Measurements from ENCODE around the gene SLC12A9.
"Not testable (repeated sequence)": the region's sequence is repeated elsewhere in the genome, so short reads cannot be mapped to it uniquely, and the experiment has no call there.

The SLC12A9 gene

DNA sequence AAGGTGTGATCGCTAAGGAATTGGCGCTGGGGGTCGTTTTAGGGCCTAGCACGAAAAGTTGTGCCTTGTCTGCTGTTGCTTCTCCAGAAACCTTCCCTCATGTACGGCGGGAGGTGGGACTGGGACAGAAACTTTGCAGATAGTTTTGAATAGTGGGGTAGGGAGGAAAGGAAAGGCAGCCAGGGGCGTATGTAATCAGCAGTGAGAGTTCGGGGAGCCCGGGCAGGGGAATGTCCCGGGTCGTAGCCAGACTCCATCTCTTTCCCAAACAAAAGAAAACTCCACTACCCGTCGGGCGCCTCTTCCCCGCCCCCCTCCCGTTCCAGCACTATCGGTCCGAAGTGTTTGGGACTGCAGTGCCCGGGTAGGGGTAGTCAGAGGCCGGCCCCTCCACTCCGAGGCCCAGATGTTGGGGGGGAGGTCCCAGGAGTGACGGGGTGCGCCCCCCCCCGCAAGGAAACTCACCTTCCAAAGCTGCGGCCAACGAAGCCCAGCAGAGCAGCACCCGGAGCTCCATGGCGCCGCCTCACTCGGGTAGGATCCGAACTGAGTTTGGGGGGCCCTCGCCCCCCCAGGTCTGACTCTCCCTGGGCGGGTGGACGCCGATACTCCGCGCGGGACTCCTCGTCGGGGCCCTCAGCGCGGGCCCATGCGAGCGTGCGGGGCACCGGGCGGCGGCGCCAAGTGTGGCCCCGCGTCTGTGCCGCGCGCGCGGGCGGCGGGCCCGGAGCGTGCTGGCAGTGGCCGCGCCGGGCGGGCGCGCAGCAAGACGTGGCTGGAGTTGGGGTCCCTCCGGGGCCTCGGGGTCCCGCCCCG, 25.8 kb upstream of the SLC12A9 start:
- DNase-seq, result peak in 1 of 2 experiments; percentile 20

DNA sequence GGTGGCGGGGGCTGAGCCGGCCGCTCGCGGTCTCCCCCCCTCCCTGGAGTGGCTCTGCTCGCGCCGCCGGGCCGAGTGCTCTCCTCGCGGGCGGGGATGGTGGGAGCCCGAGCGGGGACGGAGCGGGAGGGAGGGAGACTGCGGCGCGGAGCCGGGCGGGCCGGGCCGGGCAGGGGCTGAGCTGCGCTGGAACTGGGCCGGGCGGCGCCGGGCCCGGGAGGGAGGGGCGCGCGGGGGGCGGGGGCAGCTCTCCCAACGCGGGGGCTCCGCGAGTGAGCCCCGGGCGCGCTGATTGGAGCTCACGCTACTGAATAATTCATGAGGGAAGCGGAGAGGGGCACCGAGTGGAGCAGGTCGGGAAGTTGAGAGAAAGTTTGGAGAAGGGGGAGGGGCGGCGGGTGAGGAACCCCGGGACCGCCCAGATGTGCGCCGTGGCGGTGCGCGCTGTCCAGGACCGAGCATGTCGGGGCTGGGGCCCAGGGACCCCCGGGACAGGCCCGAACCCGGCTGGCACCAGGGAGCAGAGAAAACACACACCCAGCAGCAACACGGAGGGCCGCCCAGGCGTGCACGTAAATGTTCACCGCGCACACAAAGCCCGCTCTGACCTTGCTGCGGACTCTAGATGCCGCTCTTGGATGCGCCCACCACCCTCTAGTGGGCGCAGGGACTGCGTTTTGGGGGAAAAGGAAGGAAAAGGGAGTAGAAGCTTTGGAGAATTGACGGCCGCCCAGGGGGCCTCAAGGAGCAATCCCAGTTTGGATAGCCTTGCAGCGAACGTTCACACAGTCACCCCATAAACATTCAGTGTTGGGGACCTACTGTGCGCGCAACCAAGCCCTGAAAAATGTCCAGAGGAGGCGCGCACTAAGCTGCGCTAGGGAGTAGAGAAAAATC, 24.9 kb upstream of the SLC12A9 start, which contains the start of gene EPHB4:
Gene EPHB4, minus strand, starts transcription at position 194 of the 897 bp plus-strand sequence. CDS start 493 bp downstream, outside the sequence.
- DNase-seq, result peak; percentile 5 to 76

DNA sequence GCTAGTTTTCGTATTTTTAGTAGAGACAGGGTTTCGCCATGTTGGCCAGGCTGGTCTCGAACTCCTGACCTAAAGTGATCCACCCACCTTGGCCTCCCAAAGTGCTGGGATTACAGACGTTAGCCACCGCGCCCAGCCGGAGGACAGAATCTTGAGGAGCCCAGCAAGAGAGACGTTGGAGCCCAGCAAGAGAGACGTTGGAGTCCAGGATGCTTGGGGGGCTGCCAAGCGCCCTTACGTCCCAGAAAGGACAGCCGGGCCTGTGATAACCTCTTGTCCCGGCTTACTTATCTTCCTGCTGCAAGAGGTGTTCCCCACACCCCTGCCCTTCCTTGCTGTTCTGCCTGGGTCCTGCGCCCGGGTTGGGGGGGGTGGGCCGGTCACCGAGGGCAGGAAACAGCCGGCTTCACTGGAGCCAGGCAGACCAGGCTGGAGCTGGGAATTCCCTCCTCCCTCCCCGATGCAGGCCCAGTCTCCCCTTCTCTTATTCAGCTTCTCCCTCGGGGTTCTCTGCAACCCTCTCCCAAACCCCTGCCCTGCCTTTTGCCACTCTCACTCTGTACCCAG, 23.3 kb upstream of the SLC12A9 start:
- DNase-seq, result no peak

DNA sequence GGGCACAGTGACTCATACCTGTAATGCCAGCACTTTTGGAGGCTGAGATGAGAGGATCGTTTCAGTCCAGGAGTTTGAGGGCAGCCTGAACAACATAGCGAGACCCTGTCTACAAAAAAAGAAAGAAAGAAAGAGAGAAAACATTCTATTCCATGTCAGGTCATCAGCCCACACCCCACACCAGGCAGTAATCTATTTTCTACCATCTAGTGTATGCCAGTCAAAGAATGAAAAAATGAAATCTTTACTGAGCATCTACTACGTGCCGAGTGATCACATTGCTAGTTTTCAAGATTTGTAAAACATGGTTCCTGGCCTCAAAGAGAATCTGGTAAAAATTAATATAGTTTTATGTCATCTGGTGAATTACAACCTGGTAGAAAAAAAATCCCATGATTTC, 22.1 kb upstream of the SLC12A9 start:
- DNase-seq, result no peak

DNA sequence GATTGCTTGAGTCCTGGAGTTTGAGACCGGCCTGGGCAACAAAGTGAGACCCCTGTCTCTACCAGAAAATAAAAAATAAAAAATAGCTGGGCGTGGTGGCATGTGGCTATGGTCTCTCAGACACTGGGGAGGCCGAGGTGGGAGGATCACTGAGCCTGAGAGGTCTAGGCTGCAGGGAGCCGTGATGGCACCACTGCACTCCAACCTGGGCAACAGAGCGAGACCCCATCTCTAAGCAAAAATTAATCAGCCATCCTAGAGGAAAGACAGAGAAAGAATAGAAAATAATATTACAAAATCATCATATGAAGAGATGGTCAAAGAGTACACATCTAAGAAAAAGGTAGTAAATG, 20.3 kb upstream of the SLC12A9 start:
- no peak for DNase-seq

DNA sequence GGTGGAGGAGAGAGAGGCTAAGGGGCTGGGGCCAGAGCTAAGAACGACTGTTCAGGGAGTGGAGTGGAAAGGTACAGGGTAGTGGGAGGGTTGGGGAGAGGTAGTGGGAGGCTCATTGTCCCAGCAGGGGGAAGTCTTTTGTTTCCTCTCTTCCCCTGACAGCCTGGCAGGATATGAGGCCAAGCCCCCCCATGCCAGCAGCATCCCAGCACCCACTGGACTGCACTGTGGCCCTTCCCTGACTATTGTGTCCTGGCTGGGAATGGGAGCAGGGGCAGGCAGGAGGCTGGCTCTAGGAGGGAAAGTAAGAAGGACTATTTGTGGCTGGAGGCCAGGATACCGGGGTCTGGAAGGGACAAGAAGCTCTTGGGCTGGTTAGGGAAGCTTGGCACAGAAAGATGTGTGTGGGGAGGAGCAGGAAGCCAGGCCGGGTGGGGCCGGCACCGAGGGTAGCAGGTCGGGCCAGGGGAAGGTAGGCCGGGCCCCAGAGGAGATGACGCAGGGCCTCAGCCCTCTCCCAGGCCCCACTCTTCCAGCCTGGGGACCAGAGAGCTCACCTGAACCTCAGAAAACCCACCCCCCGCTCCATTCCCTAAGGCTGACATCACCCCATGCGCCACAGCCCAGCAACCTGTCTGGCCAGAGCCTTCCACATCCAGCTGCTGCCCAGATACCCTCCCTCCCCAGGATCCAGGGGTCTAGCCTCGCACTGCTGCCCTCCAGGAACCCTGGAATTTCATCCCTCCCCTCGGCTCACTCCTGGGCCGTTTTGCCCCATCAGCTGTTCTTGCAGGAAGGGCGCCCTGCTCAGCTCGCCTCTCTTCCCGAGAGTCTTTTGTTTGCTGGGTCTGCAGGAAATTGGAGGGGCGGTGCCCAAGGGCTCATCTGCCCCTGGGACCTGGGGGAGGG, 16.4 kb upstream of the SLC12A9 start:
- no peak for DNase-seq

DNA sequence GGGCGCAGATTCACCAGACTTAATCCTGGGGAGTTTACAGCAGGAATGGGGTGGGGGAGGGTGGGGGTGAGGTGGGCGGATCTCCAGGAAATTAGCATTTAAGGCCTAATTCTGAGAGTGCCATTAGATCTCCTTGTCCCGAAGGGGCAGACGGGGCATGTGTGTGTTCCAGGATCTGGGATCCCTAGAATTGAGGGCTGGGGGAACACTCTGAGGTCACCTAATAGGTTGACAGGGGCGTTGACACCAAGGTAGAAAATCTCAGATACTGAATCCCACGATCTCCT, 15.8 kb upstream of the SLC12A9 start:
- no peak for DNase-seq

DNA sequence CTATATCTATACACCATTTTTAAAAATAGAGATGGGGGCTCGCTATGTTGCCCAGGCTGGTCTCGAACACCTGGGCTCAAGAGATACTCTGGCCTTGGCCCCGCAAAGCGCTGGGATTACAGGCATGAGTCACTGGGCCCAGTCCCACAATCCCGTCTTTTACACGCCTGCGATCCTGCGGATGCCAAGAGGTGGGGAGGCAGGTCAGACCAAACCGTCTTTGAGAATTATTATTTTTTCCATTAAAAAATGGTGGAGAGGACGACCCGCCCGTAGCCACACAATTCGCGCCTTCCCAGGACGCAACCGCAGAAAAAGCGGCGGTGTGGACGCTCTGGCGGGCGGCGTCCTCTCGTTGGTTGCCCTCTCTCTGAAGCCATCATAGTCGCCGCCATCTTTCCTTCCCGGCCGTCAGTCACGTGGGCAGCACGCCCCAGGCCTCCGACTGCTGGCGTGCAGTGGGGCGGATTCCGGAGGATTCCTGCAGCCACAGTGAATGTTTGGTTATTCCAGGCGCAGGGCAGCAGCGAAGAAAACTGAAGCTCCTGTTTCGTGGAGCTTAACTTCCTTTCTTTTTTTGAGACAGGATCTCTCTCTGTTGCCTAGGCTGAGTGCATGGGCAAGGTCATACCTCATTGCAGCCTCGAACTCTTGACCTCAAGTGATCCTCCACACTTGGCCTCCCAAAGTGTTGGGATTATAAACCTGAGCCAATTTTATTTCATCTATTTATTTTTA, 15.2 kb upstream of the SLC12A9 start:
- DNase-seq, result peak; percentile 48 to 84

DNA sequence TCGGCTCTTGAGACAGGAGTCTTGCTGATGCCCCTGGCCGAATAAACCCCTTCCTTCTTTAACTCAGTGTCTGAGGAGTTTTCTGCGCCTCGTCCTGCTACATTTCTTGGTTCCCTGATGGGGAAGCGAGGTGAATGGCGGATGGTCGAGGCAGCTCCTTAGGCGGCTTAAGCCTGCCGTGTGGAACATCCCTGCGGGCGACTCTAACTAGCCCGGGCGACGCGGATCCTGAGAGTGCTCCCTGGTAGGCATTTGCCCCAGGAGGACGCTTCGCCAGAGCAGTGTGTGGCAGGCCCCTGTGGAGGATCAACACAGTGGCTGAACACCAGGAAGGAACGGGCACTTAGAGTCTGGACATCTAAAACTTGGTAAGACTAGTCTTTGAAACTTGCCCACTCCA, 13.2 kb upstream of the SLC12A9 start:
- no peak for DNase-seq

DNA sequence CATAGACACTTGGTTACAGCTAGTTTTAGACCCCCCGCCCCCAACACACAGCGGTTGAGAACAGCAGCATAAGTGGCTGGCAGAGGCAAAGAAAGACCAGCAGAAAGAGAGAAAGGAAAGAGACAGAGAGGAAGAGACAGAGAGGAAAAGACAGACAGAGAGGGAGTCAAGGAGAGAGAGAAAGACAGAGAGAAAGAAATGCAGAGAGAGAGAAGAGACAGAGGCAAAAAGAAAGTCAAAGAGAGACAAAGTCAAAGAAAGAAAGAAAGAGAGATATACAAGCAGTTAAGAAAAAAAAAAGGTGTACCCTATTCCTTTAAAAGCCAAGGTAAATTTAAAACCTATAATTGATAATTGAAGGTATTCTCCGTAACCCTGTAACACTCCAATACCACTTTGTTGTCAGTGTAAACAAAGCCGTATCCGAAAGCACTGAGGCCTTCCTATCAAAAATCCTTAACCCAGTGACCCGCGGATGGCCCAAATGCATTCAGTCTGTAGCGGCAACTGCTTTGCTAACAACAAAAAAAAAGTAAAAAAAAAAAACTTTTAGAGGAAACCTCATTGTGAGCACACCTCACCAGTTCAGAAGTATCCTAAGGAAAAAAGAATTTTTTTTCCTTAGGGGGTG, 11.9 kb upstream of the SLC12A9 start:
- DNase-seq, result no peak

DNA sequence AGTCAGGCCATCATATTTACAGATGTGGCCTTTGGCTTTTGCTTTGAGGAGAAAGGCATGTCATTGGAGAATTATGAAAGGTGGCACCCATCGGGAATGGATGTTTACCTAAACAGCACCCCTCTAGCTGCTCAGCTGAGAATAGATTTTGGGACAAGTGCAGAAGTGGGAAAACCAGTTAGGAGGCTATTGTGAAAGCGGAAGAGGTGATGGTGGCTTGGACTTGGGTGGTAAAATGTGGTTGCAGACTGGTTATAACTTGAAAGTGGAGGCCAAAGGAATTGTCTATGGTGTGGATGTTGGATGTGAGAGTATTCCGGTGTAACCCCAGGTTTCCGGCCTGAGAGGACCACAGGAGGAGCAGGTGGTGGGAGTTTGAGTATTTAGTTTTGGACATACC, 5.2 kb upstream of the SLC12A9 start:
- no peak for DNase-seq

DNA sequence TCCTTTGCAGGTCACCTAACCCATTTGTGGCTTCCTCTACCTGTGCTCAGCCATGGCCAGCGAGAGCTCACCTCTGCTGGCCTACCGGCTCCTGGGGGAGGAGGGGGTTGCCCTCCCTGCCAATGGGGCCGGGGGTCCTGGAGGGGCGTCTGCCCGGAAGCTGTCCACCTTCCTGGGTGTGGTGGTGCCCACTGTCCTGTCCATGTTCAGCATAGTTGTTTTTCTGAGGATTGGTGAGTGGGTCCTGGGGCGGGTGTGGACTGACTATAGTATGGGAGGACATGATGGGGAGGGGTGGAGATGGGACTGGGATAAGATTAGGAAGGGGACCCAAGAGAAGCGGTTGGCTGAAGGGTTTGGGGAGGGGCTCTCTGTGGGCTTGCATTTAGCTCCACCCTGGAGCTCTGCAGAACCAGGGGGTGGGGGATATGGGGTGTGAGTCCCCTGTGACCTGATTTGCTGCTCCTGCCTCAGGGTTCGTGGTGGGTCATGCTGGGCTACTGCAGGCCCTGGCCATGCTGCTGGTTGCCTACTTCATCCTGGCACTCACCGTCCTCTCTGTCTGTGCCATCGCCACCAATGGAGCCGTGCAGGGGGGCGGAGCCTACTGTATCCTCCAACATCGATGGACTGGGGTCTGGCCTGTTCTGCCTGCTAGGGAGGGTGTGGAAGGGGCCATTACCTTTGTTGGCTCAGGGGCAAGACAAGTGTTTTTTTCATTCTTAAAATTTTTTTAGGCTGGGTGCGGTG, 1.8 kb downstream of the SLC12A9 start:
- no peak for DNase-seq

DNA sequence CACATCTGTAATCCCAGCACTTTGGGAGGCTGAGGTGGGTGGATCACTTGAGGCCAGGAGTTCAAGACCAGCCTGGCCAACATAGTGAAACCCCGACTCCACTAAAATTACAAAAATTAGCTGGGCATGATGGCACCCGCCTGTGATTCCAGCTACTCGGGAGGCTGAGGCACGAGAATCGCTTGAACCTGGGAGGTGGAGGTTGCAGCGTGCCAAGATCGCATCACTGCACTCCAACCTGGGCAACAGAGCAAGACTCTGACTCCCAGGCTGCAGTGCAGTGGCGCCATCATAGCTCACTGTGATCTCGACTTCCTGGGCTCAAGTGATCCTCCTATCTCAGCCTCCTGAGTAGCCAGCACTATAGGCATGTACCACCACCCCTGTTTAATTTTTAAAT, 2.4 kb downstream of the SLC12A9 start:
- not testable (repeated sequence) for DNase-seq

DNA sequence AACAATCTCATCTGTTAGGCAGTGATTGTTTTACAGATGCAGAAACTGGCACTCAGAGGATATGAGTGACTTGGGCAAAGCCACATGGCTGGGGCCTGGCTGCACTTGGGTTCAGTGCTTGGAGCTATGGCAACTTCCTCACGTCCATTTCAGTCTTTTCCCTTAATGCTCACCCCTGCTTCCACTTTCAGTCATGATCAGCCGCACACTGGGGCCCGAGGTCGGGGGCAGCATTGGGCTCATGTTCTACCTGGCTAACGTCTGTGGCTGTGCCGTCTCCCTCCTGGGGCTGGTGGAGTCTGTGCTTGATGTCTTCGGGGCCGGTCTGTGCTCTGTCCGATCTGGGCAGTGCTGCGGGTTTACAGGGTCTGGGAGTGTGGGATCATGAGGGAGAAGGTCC, 3.0 kb downstream of the SLC12A9 start:
- no peak for DNase-seq

DNA sequence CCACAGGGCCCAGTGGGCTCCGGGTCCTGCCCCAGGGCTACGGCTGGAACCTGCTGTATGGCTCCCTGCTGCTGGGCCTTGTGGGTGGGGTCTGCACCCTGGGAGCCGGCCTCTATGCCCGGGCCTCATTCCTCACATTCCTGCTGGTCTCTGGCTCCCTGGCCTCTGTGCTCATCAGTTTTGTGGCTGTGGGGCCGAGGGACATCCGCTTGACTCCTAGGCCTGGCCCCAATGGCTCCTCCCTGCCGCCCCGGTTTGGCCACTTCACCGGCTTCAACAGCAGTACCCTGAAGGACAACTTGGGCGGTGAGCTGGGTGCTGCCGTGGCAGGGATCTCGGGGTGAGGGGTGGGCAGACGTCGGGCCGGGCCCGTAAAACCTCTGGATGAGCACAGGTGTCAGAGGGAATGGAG, 4.4 kb downstream of the SLC12A9 start:
- DNase-seq, result no peak

DNA sequence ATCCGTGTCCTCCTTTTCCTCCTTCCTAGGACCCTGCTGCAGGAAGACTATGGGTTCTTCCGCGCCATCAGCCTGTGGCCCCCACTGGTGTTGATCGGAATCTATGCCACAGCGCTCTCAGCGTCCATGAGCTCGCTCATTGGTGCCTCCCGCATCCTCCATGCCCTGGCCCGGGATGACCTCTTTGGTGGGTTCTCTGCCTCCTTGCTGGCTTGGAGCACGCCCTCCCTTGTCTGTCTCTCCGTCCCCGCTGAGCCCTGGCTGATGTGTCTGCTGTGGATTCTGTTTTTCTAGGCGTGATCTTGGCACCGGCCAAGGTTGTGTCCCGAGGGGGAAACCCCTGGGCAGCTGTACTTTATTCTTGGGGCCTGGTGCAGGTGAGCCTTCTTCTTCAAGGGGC, 7.3 kb downstream of the SLC12A9 start:
- DNase-seq, result no peak

DNA sequence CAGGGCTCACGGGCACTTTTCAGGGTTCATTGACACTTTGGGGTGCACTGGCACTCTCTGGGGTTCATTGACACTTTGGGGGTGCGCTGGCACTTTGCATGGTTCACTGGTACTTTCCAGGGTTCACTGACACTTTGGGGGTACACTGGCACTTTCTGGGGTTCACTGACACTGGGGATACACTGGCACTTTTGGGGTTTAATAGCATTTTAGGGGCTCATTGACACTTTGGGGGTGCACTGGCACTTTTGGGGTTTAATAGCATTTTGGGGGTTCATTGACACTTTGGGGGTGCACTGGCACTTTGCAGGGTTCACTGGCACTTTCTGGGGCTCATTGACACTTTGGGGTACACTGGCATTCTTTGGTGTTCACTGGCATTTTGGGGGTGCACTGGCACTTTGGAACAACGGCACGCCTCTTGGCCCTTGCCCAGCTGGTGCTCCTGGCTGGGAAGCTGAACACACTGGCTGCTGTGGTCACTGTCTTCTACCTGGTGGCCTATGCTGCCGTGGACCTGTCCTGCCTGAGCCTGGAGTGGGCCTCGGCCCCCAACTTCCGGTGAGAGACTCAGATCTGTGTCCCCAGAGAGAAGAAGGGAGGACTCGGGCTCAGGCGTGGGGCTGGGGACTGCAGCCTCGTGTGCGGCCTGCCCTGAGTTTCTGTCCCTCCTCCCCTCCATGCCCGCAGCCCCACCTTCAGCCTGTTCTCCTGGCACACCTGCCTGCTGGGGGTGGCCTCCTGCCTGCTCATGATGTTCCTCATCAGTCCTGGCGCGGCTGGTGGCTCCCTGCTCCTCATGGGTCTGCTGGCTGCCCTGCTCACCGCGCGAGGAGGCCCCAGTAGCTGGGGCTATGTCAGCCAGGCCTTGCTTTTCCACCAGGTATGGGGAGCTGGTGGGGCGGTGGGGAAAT, 8.4 kb downstream of the SLC12A9 start:
- DNase-seq, result no peak

DNA sequence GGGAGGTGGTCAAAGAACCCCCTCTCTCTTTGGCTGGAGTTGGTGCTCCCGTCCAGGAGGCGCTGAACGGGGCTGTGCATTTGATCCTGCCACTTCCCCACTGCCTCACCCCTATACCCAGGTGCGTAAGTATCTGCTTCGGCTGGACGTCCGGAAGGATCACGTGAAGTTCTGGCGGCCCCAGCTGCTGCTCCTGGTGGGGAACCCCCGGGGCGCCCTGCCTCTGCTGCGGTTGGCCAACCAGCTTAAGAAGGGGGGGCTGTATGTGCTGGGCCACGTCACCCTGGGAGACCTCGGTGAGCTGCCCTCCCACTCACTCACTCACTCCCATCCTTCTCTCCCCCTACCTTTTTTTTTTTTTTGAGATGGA, 9.1 kb downstream of the SLC12A9 start:
- no peak for DNase-seq

DNA sequence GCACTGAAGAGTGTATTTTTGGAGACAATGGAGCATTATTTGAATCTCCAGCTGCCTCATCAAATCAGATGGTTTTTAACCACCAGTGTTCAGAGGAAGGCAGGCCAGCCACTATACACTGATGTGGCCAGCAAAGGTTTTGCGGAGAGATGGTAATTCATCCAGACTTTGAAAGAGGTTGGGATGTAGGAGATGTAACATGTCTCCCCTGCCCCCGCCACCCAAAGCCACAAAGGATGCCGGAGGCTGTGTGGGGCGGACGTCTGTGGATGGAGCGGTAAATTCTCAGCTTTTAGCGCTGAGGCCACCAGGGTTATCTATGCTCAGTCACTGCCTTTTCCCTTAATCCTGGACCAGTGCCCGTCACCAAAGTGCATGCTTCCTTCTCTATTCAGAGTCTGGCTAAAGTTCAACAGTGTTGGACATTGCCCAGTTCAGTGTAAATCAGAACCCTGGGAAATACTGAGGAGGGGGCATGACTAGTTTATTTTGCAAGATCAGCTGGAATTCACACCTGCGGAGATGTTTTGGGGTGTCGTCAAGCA, 11.0 kb downstream of the SLC12A9 start:
- no peak for DNase-seq

All from NCI-H446 (cell line).